Inflammatory macrophage treated with lipopolysaccharide for 1 hour (primary cell): ENCODE data around the gene ACOT6.
"Not testable (repeated sequence)": the region's sequence is repeated elsewhere in the genome, so short reads cannot be mapped to it uniquely, and the experiment has no call there.

Experiments
- DNase-seq, 2 donors: peaks; one replicate each; pipeline ENCODE4 v3.0.0-alpha.2; 2020 to 2022

Gene ACOT6

GRCh38 chr14:73612339-73613045 is at the start of gene ACOT6:
TSS of gene ACOT6 (plus strand) at chr14:73612517. CDS start at chr14:73612572, 55 bp downstream.
- peak; percentile 63 to 70 for DNase-seq

DNA sequence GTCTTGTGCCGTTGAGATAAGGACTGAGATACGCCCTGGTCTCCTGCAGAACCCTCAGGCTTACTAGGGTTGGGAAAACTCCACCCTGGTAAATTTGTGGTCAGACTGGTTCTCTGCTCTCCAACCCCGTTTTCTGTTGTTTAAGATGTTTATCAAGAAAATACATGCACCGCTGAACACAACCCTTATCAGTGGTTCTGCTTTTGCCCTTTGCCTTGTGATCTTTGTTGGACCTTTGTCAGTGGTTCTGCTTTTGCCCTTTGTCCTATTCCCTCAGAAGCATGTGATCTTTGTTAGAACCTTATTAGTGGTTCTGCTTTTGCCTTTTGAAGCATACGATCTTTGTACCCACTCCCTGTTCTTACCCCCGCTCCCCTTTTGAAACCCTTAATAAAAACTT is 49.6 kb upstream of the ACOT6 start:
- DNase-seq: peak in 1 of 2 donors; percentile 41

- not testable (repeated sequence) for DNase-seq
Observed at GRCh38 chr14:73566431-73566830, 45.9 kb upstream of the ACOT6 start.

DNA sequence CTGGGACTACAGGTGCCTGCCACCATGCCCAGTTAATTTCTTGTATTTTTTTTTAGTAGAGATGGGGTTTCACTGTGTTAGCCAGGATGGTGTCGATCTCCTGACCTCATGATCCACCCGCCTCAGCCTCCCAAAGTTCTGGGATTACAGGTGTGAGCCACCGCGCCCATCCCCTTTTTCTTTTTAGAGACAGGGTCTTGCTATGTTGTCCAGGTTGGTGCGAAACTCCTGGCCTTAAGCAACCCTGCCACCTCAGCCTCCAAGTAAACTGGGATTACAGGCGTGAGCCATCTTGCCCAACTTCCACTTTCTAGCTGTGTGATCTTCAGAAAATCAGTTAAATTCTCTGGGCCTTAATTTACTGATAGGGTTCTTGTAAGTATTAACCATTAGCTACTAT is 45.4 kb upstream of the ACOT6 start:
- DNase-seq: not testable (repeated sequence)

DNA sequence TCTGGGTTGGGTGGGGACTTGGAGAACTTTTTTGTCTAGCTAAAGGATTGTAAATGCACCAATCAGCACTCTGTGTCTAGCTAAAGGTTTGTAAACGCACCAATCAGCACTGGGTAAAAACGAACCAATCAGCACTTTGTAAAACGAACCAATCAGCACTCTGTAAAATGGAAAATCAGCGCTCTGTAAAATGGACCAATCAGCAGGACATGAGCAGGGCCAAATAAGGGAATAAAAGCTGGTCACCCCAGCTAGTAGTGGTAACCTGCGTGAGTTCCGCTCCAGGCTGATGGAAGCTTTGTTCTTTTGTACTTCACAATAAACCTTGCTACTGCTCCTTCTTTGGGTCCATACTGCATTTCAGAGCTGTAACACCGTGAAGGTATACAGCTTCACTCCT is 45.0 kb upstream of the ACOT6 start:
- DNase-seq: no peak

- no peak for DNase-seq
Observed at GRCh38 chr14:73567951-73568885, 44.1 kb upstream of the ACOT6 start.

GRCh38 chr14:73568886-73569184 is 43.5 kb upstream of the ACOT6 start:
- not testable (repeated sequence) for DNase-seq

- DNase-seq: peak; percentile 77 to 85
Observed at GRCh38 chr14:73569185-73569958, 42.9 kb upstream of the ACOT6 start, which contains the start of gene ACOT2. TSS of gene ACOT2 (plus strand) at chr14:73569213. CDS start at chr14:73569241, 28 bp downstream.

DNA sequence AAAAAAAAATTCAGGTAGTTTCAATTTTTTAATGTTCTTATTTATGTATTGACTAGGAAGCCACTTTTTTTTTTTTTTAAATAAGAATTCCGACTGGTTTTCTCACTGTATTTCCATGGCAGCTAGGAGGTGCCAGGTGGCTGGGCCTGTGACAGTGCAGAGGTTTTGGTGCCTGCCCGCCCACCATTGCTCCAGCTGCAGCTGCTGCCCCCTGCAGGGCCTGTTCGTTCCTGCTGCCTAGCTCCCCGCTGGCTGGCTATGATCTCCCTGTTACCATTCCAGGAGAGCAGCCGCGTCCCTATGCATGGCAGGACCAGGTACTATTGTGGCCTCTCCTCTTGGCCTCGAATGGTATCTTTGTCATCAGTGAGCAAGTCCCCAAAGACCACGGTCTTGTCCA is 41.4 kb upstream of the ACOT6 start:
- not testable (repeated sequence) for DNase-seq

DNA sequence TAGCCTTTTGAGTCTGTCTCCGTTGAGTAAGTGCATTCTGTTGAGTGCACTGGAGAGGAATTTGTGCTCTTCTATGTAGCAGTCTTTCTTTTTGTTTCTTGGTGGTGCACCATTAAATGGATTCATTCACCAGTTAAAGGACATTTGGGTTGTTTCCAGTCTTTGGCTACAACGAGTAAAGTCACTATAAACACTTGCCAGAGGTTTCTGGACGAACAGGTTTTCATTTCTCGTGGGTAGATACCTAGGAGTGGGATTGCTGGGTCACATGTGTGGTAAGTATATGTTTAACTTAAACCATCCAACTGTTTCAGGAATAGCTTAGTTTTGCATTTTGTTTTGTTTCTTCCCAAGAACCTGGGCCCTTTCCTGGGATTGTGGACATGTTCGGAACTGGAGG is 39.3 kb upstream of the ACOT6 start:
- not testable (repeated sequence) for DNase-seq

GRCh38 chr14:73573740-73574139 is 38.6 kb upstream of the ACOT6 start:
- DNase-seq: not testable (repeated sequence)

DNA sequence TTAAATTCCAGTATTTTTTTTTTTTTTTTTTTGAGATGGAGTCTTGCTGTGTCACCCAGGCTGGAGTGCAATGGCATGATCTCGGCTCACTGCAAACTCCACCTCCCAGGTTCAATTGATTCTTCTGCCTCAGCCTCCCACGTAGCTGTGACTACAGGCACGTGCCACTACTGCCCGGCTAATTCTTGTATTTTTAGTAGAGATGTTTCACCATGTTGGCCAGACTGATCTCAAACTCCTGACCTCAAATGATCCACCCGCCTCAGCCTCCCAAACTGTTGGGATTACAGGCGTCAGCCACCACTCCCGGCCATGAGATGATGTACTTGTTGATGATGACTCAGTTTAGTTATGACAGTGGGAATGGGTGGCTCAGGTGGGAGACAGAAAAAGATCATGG is 38.1 kb upstream of the ACOT6 start:
- DNase-seq: peak in 1 of 2 donors; percentile 56

GRCh38 chr14:73576391-73576790 is 35.9 kb upstream of the ACOT6 start:
- DNase-seq: peak; percentile 29 to 62

DNA sequence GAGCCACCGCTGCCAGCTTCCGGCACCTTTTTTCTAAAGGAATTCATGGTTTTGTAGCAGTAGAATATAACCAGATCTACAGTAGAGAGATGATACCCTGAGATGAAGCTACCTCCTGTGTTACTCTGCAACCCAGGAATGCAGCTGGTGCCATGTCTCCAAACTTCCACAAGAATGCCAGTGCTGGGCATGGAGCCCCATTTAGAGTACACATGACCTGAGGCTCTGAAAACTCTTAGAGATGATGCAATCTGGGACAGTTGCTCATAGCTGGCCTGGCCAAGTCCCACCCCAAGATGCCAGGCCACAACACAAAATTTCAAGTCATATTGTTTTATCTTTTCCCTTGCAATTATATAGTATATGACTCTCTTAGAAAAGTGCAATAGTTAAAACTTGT is 35.1 kb upstream of the ACOT6 start:
- not testable (repeated sequence) for DNase-seq

GRCh38 chr14:73582102-73582979 is 30.0 kb upstream of the ACOT6 start:
- peak; percentile 35 to 64 for DNase-seq

DNA sequence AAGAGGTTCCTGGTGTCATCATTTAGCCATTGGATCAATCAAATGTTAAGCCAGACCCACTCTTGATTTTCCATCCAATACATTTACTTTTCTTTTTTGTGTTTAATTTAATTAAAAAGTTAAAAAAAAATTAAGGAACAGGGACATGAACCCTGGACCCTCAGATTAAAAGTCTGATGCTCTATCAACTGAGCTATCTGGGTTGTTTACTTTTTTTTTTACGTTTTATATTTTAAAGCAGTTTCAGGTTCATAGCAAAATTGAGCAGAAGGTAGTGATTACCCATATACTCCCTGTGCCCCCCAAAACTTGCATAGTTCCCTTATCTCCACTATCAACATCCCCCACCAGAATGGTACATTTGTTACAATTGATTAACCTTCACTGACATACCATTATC is 23.6 kb upstream of the ACOT6 start:
- no peak for DNase-seq

DNA sequence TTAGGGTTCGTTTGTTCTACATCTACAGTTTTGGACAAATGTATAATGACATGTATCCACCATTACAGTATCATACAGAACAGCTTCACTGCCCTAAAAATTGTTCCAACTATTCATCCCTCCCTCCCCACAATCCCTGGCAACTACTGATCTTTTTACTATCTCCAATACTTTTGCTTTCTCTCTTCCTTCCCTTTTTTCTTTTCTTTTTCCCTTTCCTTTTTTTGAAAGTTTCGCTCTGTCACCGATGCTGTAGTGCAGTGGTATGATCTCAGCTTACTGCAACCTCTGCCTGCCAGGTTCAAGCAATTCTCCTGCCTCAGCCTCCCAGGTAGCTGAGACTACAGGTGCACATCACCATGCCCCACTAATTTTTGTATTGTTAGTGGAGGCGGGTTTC is 23.2 kb upstream of the ACOT6 start:
- DNase-seq: peak in 1 of 2 donors; percentile 53

- not testable (repeated sequence) for DNase-seq
Observed at GRCh38 chr14:73590673-73591004, 21.7 kb upstream of the ACOT6 start.

GRCh38 chr14:73591690-73592449 is 20.4 kb upstream of the ACOT6 start, which contains the start of gene ACOT4:
TSS of gene ACOT4 (plus strand) at chr14:73591873. CDS start at chr14:73591960, 87 bp downstream.
- peak; percentile 27 to 33 for DNase-seq

DNA sequence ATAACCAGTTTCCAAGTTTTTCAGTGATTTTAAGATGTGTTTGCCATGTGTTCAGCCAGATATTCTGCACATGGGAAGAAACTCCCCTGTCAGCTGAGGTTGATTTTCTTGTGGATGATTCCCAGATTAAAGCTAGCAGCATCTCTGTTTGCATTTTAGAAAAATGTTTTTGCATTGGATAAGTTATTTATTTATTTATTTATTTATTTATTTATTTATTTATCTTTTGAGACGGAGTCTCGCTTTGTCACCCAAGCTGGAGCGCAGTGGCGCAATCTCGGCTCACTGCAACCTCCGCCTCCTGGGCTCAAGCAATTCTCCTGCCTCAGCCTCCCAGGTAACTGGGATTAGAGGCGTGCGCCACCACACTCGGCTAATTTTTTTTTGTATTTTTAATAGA is 17.8 kb upstream of the ACOT6 start:
- DNase-seq: no peak

DNA sequence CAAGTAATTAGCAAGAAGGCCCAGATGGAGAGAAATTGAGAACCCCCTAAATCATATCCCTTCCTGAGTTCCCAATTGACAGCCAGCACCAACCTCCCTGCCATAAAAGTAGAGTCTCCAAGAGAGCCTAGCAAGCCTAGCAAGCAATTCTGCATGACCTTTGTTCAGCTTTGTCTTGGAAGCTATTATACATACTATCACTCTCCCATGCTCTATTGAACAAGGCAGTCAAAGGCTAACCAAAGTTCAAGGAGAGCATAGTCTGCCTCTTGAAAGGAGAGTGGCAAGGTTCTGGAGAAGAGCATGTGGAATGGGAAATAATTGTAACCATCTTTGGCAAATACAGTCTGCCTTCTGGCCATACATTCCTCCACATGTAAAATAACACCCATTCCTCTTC is 12.8 kb upstream of the ACOT6 start:
- no peak for DNase-seq
